GM19043 (cell line): ENCODE results near the gene PPP1R12C.

ENCODE experiments used
- ATAC-seq: cut with Tn5 transposase; IDR thresholded peaks from one replicate; pipeline ENCODE4 v1.9.1; 2021; ENCODE audit warnings: low read depth; ENCODE audit not compliant: unreplicated experiment

The PPP1R12C gene

GRCh38 chr19:55147545-55148251, 30.3 kb upstream of the PPP1R12C start:
- ATAC-seq: no peak

- ATAC-seq: no peak
These were observed 29.4 kb upstream of the PPP1R12C start for GRCh38 chr19:55146705-55147273.

- no peak for ATAC-seq
These were observed 28.8 kb upstream of the PPP1R12C start for GRCh38 chr19:55146078-55146704.

- no peak for ATAC-seq
These were observed 27.8 kb upstream of the PPP1R12C start for GRCh38 chr19:55145232-55145631.

GRCh38 chr19:55141696-55142095, 24.3 kb upstream of the PPP1R12C start:
- no peak for ATAC-seq

- ATAC-seq: no peak
These were observed 20.5 kb upstream of the PPP1R12C start for GRCh38 chr19:55137915-55138314.

- no peak for ATAC-seq
These were observed 19.1 kb upstream of the PPP1R12C start for GRCh38 chr19:55136399-55137102.

- no peak for ATAC-seq
These were observed 17.3 kb upstream of the PPP1R12C start for GRCh38 chr19:55134736-55135135.

GRCh38 chr19:55133639-55134444, 16.4 kb upstream of the PPP1R12C start:
- no peak for ATAC-seq

- ATAC-seq: no peak
These were observed 15.2 kb upstream of the PPP1R12C start for GRCh38 chr19:55132453-55133129.

- no peak for ATAC-seq
These were observed 14.0 kb upstream of the PPP1R12C start for GRCh38 chr19:55131421-55131820.

GRCh38 chr19:55119053-55119452, 1.6 kb upstream of the PPP1R12C start:
- no peak for ATAC-seq

- ATAC-seq: no peak
These were observed 1.1 kb upstream of the PPP1R12C start for GRCh38 chr19:55118401-55118991.

- peak; percentile 89 for ATAC-seq
These were observed 390 bp upstream of the PPP1R12C start for GRCh38 chr19:55117663-55118391.

GRCh38 chr19:55116232-55116858, 1.1 kb downstream of the PPP1R12C start:
- no peak for ATAC-seq

GRCh38 chr19:55115446-55116065, 1.9 kb downstream of the PPP1R12C start:
- ATAC-seq: no peak

GRCh38 chr19:55114566-55115145, 2.8 kb downstream of the PPP1R12C start:
- ATAC-seq: no peak

- ATAC-seq: no peak
These were observed 3.8 kb downstream of the PPP1R12C start for GRCh38 chr19:55113570-55114039.
